Neural cell (in vitro differentiated cells): ENCODE results near the gene IPO5. TPM values are rescaled to one million over a fixed set of nuclear protein-coding genes. Genes with fewer than 3 reads are reported as not detected.

Source experiments
- H2AFZ ChIP-seq: fragments of 200-600, 300-800 bp; sonication (generic), shearing (Covaris generic); 2 replicates; pipeline ENCODE4 v1.6.0; 2014; ENCODE audit warnings: low read depth, mild to moderate bottlenecking, antibody characterized with exemption, low read length, moderate library complexity
- H3F3A ChIP-seq: fragments of 200-600 bp; shearing (Covaris generic); 2 replicates; pipeline ENCODE4 v1.6.1; 2016; ENCODE audit warnings: mild to moderate bottlenecking, moderate library complexity, mixed read lengths, antibody characterized with exemption, low read length; ENCODE audit not compliant: insufficient read depth, poor library complexity, severe bottlenecking
- H3K27ac ChIP-seq: fragments of 200-600, 300-800 bp; sonication (generic), shearing (Covaris generic); 2 replicates; pipeline ENCODE4 v1.5.1; 2014; ENCODE audit warnings: mild to moderate bottlenecking, low read length, moderate library complexity
- H3K27me3 ChIP-seq: fragments of 300-800, 200-600 bp; sonication (generic), shearing (Covaris generic); 2 replicates; pipeline ENCODE4 v1.6.0; 2014; ENCODE audit warnings: mild to moderate bottlenecking, low read depth, low read length, moderate library complexity; ENCODE audit not compliant: insufficient read depth
- H3K36me3 ChIP-seq: fragments of 300-800, 200-600 bp; sonication (generic), shearing (Covaris generic); 2 replicates; pipeline ENCODE4 v1.5.1; 2014; ENCODE audit warnings: mild to moderate bottlenecking, antibody characterized with exemption, low read length, moderate library complexity; ENCODE audit not compliant: insufficient read depth
- H3K4me2 ChIP-seq: fragments of 300-800, 200-600 bp; sonication (generic), shearing (Covaris generic); 2 replicates; pipeline ENCODE4 v1.6.0; 2014; ENCODE audit warnings: mild to moderate bottlenecking, low read length
- H3K4me3 ChIP-seq: fragments of 300-800, 200-600 bp; sonication (generic), shearing (Covaris generic); 2 replicates; pipeline ENCODE4 v1.5.1; 2014; ENCODE audit warnings: mild to moderate bottlenecking, low read length, moderate library complexity
- H3K79me2 ChIP-seq: fragments of 200-600 bp; shearing (Covaris generic); replicated peaks from 2 replicates; pipeline ENCODE4 v1.6.0; 2014; ENCODE audit warnings: mild to moderate bottlenecking, low read length, moderate library complexity; ENCODE audit not compliant: insufficient read depth
- H3K9ac ChIP-seq: fragments of 300-800, 200-600 bp; sonication (generic), shearing (Covaris generic); 2 replicates; pipeline ENCODE4 v1.6.1; 2016; ENCODE audit warnings: mild to moderate bottlenecking, low read length, mixed read lengths
- H3K9me2 ChIP-seq: fragments of 200-600 bp; shearing (Covaris generic); 2 replicates; pipeline ENCODE4 v1.6.1; 2016; ENCODE audit warnings: mild to moderate bottlenecking, low read length, mixed read lengths; ENCODE audit not compliant: insufficient read depth
- H3K9me3 ChIP-seq: fragments of 200-600, 300-800 bp; sonication (generic), shearing (Covaris generic); 2 replicates; pipeline ENCODE4 v1.6.1; 2016; ENCODE audit warnings: mild to moderate bottlenecking, mixed run types, low read length, moderate library complexity, mixed read lengths
- H4K20me1 ChIP-seq: fragments of 200-600 bp; shearing (Covaris generic); 2 replicates; pipeline ENCODE4 v1.6.1; 2016; ENCODE audit warnings: mild to moderate bottlenecking, mixed run types; ENCODE audit not compliant: insufficient read depth
- EP300 ChIP-seq: fragments of 450-650 bp; conservative IDR thresholded peaks from 2 replicates; pipeline ENCODE4 v1.6.1; 2014; ENCODE audit warnings: antibody characterized with exemption, mild to moderate bottlenecking, moderate library complexity; ENCODE audit not compliant: poor library complexity, severe bottlenecking
- EZH2 ChIP-seq: fragments of 200-600, 300-800 bp; shearing (Covaris generic), sonication (generic); IDR thresholded peaks from 2 replicates; pipeline ENCODE4 v1.6.1; 2014; ENCODE audit warnings: antibody characterized with exemption, low read length, borderline replicate concordance, mild to moderate bottlenecking; ENCODE audit not compliant: insufficient read depth, poor library complexity, severe bottlenecking
- MXI1 ChIP-seq: fragments of 450-650 bp; conservative IDR thresholded peaks from 2 replicates; pipeline ENCODE4 v1.6.1; 2014; ENCODE audit warnings: antibody characterized with exemption, mild to moderate bottlenecking; ENCODE audit not compliant: poor library complexity, severe bottlenecking
- POLR2AphosphoS5 ChIP-seq: IDR thresholded peaks from 2 replicates; pipeline ENCODE4 v1.6.1; 2012
- RAD21 ChIP-seq: fragments of 450-650 bp; conservative IDR thresholded peaks from 2 replicates; pipeline ENCODE4 v1.6.1; 2014; ENCODE audit warnings: antibody characterized with exemption, mild to moderate bottlenecking, moderate library complexity
- SMC3 ChIP-seq: fragments of 450-650 bp; conservative IDR thresholded peaks from 2 replicates; pipeline ENCODE4 v1.6.1; 2014; ENCODE audit warnings: antibody characterized with exemption, mild to moderate bottlenecking, moderate library complexity; ENCODE audit not compliant: poor library complexity
- TAF1 ChIP-seq: IDR thresholded peaks from 2 replicates; pipeline ENCODE4 v1.6.1; 2012; ENCODE audit warnings: low read depth
- polyA plus RNA-seq: library from polyadenylated mRNA; depleted of rRNA; stranded (reverse); fragments of >200 nt; gene quantifications from 2 replicates; pipeline ENCODE4 v1.2.3, GENCODE V29; 2014
- TF ChIP-seq, protein P1 (sequence below): IDR thresholded peaks from 2 replicates; pipeline ENCODE4 v1.6.1; 2012; ENCODE audit warnings: borderline replicate concordance
- TF ChIP-seq, protein P2 (sequence below): fragments of 450-650 bp; IDR thresholded peaks from 2 replicates; pipeline ENCODE4 v1.5.1; 2014; ENCODE audit warnings: antibody characterized with exemption, mild to moderate bottlenecking, moderate library complexity; ENCODE audit not compliant: poor library complexity, severe bottlenecking

IPO5 gene
- polyA plus RNA-seq, 1 donor from 2014 or later, result 83.4 TPM

DNA sequence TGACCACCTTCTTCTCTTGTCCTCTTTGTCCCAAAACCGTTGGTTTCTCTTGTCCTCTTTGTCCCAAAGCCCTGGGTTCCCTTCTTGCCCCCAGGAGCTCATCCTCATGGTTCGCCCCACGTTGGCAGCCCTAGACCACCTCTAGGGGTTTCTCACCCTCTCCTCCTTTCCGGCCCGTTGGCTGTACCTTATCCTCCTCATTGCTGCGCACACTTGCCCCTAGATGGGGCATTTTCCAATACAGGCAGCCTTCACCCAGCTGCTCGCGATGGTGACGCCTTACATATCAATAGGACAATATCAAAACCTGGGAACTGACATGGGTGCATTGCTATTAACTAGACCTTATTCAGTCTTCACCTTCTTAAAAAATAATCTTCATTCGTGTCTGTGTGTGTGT is 86.5 kb downstream of the IPO5 start:
- no peaks in the 10 kb centered on the region for H3K9me2 ChIP-seq
- H3K4me3 ChIP-seq, result no peak overlapping the region
- H2AFZ ChIP-seq, result no peak overlapping the region
- H3K79me2 ChIP-seq, result no peaks in the 10 kb centered on the region
- H3K27ac ChIP-seq, result no peak overlapping the region
- no peaks in the 10 kb centered on the region for H3K36me3 ChIP-seq
- no peaks in the 10 kb centered on the region for H3F3A ChIP-seq
- H4K20me1 ChIP-seq, result no peaks in the 10 kb centered on the region
- H3K9me3 ChIP-seq, result no peaks in the 10 kb centered on the region
- H3K4me2 ChIP-seq, result no peak overlapping the region
- no peak overlapping the region for H3K9ac ChIP-seq
- TF ChIP-seq EP300 (no peak), TAF1 (no peak), EZH2 (no peak), POLR2AphosphoS5 (no peak), SMC3 (no peak), RAD21 (no peak), MXI1 (no peak)
- TF ChIP-seq, protein P1, sequence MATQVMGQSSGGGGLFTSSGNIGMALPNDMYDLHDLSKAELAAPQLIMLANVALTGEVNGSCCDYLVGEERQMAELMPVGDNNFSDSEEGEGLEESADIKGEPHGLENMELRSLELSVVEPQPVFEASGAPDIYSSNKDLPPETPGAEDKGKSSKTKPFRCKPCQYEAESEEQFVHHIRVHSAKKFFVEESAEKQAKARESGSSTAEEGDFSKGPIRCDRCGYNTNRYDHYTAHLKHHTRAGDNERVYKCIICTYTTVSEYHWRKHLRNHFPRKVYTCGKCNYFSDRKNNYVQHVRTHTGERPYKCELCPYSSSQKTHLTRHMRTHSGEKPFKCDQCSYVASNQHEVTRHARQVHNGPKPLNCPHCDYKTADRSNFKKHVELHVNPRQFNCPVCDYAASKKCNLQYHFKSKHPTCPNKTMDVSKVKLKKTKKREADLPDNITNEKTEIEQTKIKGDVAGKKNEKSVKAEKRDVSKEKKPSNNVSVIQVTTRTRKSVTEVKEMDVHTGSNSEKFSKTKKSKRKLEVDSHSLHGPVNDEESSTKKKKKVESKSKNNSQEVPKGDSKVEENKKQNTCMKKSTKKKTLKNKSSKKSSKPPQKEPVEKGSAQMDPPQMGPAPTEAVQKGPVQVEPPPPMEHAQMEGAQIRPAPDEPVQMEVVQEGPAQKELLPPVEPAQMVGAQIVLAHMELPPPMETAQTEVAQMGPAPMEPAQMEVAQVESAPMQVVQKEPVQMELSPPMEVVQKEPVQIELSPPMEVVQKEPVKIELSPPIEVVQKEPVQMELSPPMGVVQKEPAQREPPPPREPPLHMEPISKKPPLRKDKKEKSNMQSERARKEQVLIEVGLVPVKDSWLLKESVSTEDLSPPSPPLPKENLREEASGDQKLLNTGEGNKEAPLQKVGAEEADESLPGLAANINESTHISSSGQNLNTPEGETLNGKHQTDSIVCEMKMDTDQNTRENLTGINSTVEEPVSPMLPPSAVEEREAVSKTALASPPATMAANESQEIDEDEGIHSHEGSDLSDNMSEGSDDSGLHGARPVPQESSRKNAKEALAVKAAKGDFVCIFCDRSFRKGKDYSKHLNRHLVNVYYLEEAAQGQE, result no peak
- TF ChIP-seq, protein P2, sequence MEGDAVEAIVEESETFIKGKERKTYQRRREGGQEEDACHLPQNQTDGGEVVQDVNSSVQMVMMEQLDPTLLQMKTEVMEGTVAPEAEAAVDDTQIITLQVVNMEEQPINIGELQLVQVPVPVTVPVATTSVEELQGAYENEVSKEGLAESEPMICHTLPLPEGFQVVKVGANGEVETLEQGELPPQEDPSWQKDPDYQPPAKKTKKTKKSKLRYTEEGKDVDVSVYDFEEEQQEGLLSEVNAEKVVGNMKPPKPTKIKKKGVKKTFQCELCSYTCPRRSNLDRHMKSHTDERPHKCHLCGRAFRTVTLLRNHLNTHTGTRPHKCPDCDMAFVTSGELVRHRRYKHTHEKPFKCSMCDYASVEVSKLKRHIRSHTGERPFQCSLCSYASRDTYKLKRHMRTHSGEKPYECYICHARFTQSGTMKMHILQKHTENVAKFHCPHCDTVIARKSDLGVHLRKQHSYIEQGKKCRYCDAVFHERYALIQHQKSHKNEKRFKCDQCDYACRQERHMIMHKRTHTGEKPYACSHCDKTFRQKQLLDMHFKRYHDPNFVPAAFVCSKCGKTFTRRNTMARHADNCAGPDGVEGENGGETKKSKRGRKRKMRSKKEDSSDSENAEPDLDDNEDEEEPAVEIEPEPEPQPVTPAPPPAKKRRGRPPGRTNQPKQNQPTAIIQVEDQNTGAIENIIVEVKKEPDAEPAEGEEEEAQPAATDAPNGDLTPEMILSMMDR, result no peak
- no peaks in the 10 kb centered on the region for H3K27me3 ChIP-seq

DNA sequence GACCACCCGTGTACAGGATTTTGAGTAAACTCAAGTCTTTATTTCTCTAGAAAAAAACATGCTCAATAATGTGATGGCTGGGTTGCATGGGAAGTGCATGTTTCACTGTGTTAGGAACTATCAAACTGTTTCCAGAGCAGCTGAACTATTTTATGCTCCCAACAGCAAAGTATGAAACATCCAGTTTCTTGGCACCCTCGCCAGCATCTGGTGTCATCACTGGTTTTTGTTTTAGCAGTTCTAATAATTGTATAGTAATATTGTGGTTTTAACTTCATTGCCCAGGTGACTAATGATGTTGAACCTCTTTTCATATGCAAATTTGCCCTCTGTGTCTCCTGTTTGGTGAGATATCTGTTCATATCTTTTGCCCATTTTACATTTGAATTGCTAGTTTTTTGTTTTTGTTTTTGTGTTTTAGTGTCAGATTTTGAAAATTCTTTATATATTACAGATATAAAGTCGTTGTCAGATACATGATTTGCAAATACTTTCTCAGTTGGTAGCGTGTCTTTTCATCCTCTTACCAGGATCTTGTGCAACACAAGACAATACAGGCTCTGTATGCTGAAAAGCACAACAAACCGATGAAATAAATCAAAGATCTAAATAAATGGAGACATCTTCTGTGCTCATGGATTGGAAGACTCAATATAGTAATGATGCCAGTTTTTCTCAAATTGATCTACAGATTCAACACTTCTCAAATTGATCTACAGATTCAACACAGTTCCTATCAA is 87.8 kb downstream of the IPO5 start:
- TF ChIP-seq POLR2AphosphoS5 (no peak), MXI1 (no peak), RAD21 (no peak), TAF1 (no peak), EZH2 (no peak), EP300 (no peak), SMC3 (no peak)
- TF ChIP-seq, protein P2, result no peak
- TF ChIP-seq, protein P1, result no peak
- no peak overlapping the region for H3K4me2 ChIP-seq

More for the DNA sequence above, 87.8 kb downstream of the IPO5 start:
- H3K4me3 ChIP-seq, result no peak overlapping the region
- no peak overlapping the region for H3K9ac ChIP-seq
- H3K27me3 ChIP-seq, result no peaks in the 10 kb centered on the region
- no peaks in the 10 kb centered on the region for H3F3A ChIP-seq
- H2AFZ ChIP-seq, result no peak overlapping the region
- no peaks in the 10 kb centered on the region for H4K20me1 ChIP-seq
- H3K27ac ChIP-seq, result no peak overlapping the region
- H3K36me3 ChIP-seq, result no peaks in the 10 kb centered on the region
- H3K9me2 ChIP-seq, result no peaks in the 10 kb centered on the region
- no peaks in the 10 kb centered on the region for H3K79me2 ChIP-seq
- no peaks in the 10 kb centered on the region for H3K9me3 ChIP-seq
